A549 (cell line): Measurements from ENCODE around the gene SHROOM2. TPM values are rescaled to one million over a fixed set of nuclear protein-coding genes. Genes with fewer than 3 reads are reported as not detected.

ENCODE experiments used
- ATAC-seq, 2 experiments: fragments of 200-7000 bp in 1 of 2; fragments of >200 bp in 1 of 2; cut with Nextera tagmentation in 1 of 2; cut with Tn5 transposase in 1 of 2; 3 replicates each; pipeline versions ENCODE4 v1.8.0 to v1.9.1; 2018 to 2020; ENCODE audit warnings: mild to moderate bottlenecking in 1 of 2, moderate library complexity in 1 of 2
- CTCF ChIA-PET: fragments of 300-600 bp; sonication (Branson Sonifier 250); formaldehyde crosslinking; extraction: SDS; loops from one replicate; lab custom pipeline; 2021; ENCODE audit warnings: antibody characterized with exemption, inconsistent platforms; lab: Yijun Ruan, JAX
- POLR2A ChIA-PET: fragments of 350-600 bp; formaldehyde crosslinking; extraction: SDS; loops from one replicate; lab custom pipeline; 2021; ENCODE audit warnings: antibody characterized with exemption, inconsistent platforms; lab: Yijun Ruan, JAX
- DNase-seq, 2 experiments: peaks; one replicate each; pipeline versions ENCODE4 v3.0.0 to v3.0.0-alpha.2; 2011 to 2016; ENCODE audit warnings: low read depth in 1 of 2, low spot score in 1 of 2
- FAIRE-seq: peaks from 2 replicates; lab custom pipeline; 2011; peaks lifted over from hg19 to GRCh38; lab: Jason Lieb, UNC
- H3K27ac ChIP-seq, 2 experiments: fragments of >200 bp; sonication (Bioruptor Twin); formaldehyde crosslinking; 3 replicates each; pipeline ENCODE4 v1.5.1; 2016 to 2017
- H3K4me1 ChIP-seq: fragments of >200 bp; sonication (Bioruptor Twin); formaldehyde crosslinking; 3 replicates; pipeline ENCODE4 v1.6.1; 2016
- H3K4me2 ChIP-seq: fragments of >200 bp; sonication (Bioruptor Twin); formaldehyde crosslinking; 3 replicates; pipeline ENCODE4 v1.6.1; 2016
- H3K4me3 ChIP-seq: fragments of >200 bp; sonication (Bioruptor Twin); formaldehyde crosslinking; 3 replicates; pipeline ENCODE4 v1.5.1; 2016
- H3K9me3 ChIP-seq: fragments of >200 bp; sonication (Bioruptor Twin); formaldehyde crosslinking; 3 replicates; pipeline ENCODE4 v1.6.1; 2016
- BCL3 ChIP-seq: fragments of >200 bp; sonication (Bioruptor Twin); formaldehyde crosslinking; IDR thresholded peaks from 3 replicates; pipeline ENCODE4 v1.6.1; 2016
- BHLHE40 ChIP-seq: IDR thresholded peaks from 2 replicates; pipeline ENCODE4 v1.6.1; 2012; ENCODE audit warnings: low read depth, low read length, inconsistent platforms
- CBX2 ChIP-seq: fragments of 200-600 bp; sonication (generic); IDR thresholded peaks from 2 replicates; pipeline ENCODE4 v1.6.1; 2016; ENCODE audit warnings: low read depth, mild to moderate bottlenecking, borderline replicate concordance
- CEBPB ChIP-seq, 2 experiments: fragments of >200 bp in 1 of 2; sonication (Bioruptor Twin) in 1 of 2; formaldehyde crosslinking in 1 of 2; IDR thresholded peaks; 2 replicates each; pipeline ENCODE4 v1.6.1; 2012 to 2016
- CHD2 ChIP-seq: fragments of 150-350 bp; IDR thresholded peaks from 2 replicates; pipeline ENCODE4 v1.6.1; 2014; ENCODE audit warnings: low read length; ENCODE audit not compliant: partially characterized antibody
- EHF ChIP-seq: fragments of 250-450 bp; sonication (Bioruptor Pico); IDR thresholded peaks from 2 replicates; pipeline ENCODE4 v1.5.0; 2020; ENCODE audit warnings: mild to moderate bottlenecking
- EHMT2 ChIP-seq: fragments of 200-600 bp; sonication (generic); IDR thresholded peaks from 2 replicates; pipeline ENCODE4 v1.6.1; 2016; ENCODE audit warnings: antibody characterized with exemption, low read depth, mild to moderate bottlenecking, moderate library complexity
- ELK1 ChIP-seq: fragments of 150-350 bp; IDR thresholded peaks from 2 replicates; pipeline ENCODE4 v1.6.1; 2014; ENCODE audit warnings: low read depth, mild to moderate bottlenecking, low read length
- GATA3 ChIP-seq: IDR thresholded peaks from 2 replicates; pipeline ENCODE4 v1.6.1; 2012; ENCODE audit warnings: borderline replicate concordance
- HDAC2 ChIP-seq: fragments of 200-600 bp; sonication (generic); IDR thresholded peaks from 2 replicates; pipeline ENCODE4 v1.6.1; 2016
- HES2 ChIP-seq: fragments of >200 bp; sonication (Bioruptor Twin); formaldehyde crosslinking; IDR thresholded peaks from 2 replicates; pipeline ENCODE4 v1.6.1; 2016
- HOXA7 ChIP-seq: fragments of 250-450 bp; sonication (Bioruptor Pico); IDR thresholded peaks from 2 replicates; pipeline ENCODE4 v1.5.0; 2020; ENCODE audit warnings: mild to moderate bottlenecking, moderate library complexity
- HOXB5 ChIP-seq: fragments of 250-450 bp; sonication (Bioruptor Pico); IDR thresholded peaks from 2 replicates; pipeline ENCODE4 v1.5.0; 2020; ENCODE audit warnings: mild to moderate bottlenecking, moderate library complexity
- JUNB ChIP-seq: fragments of >200 bp; sonication (Bioruptor Twin); formaldehyde crosslinking; IDR thresholded peaks from 2 replicates; pipeline ENCODE4 v1.6.1; 2016
- KDM1A ChIP-seq: fragments of 200-600 bp; sonication (generic); IDR thresholded peaks from 2 replicates; pipeline ENCODE4 v1.6.1; 2016; ENCODE audit warnings: low read depth, mild to moderate bottlenecking
- KDM5A ChIP-seq: fragments of 200-600 bp; sonication (generic); IDR thresholded peaks from 2 replicates; pipeline ENCODE4 v1.6.1; 2016; ENCODE audit warnings: antibody characterized with exemption, mild to moderate bottlenecking
- MAFK ChIP-seq: fragments of 450-650 bp; IDR thresholded peaks from 2 replicates; pipeline ENCODE4 v1.6.1; 2014; ENCODE audit not compliant: partially characterized antibody
- MAX ChIP-seq: IDR thresholded peaks from 2 replicates; pipeline ENCODE4 v1.6.1; 2012
- MAZ ChIP-seq: fragments of 150-350 bp; IDR thresholded peaks from 2 replicates; pipeline ENCODE4 v1.6.1; 2014; ENCODE audit warnings: antibody characterized with exemption, low read depth, low read length, borderline replicate concordance
- MYC ChIP-seq: IDR thresholded peaks from 2 replicates; pipeline ENCODE4 v1.6.1; 2012; ENCODE audit warnings: mild to moderate bottlenecking, inconsistent platforms, low read length, improper control_type of control experiment, borderline replicate concordance
- NR3C1 ChIP-seq: fragments of >200 bp; sonication (Bioruptor Twin); formaldehyde crosslinking; IDR thresholded peaks from 3 replicates; pipeline ENCODE4 v1.6.1; 2017
- RNF2 ChIP-seq: fragments of 200-600 bp; sonication (generic); IDR thresholded peaks from 2 replicates; pipeline ENCODE4 v1.6.1; 2016; ENCODE audit warnings: low read depth, mild to moderate bottlenecking, antibody characterized with exemption, moderate library complexity, borderline replicate concordance
- SMC3 ChIP-seq: fragments of >200 bp; sonication (Bioruptor Twin); formaldehyde crosslinking; IDR thresholded peaks from 3 replicates; pipeline ENCODE4 v1.6.1; 2018; ENCODE audit warnings: inconsistent platforms
- SREBF2 ChIP-seq: fragments of 450-650 bp; IDR thresholded peaks from 2 replicates; pipeline ENCODE4 v1.6.1; 2014; ENCODE audit warnings: mild to moderate bottlenecking, moderate library complexity
- TFCP2L1 ChIP-seq: fragments of 250-450 bp; sonication (Bioruptor Pico); IDR thresholded peaks from 2 replicates; pipeline ENCODE4 v1.5.0; 2021; ENCODE audit warnings: mild to moderate bottlenecking
- USF2 ChIP-seq: fragments of 450-650 bp; IDR thresholded peaks from 2 replicates; pipeline ENCODE4 v1.6.1; 2014; ENCODE audit warnings: antibody characterized with exemption
- ZC3H11A ChIP-seq: fragments of 450-650 bp; IDR thresholded peaks from 2 replicates; pipeline ENCODE4 v1.6.1; 2014; ENCODE audit warnings: antibody characterized with exemption, mild to moderate bottlenecking
- ZNF302 ChIP-seq: fragments of 250-450 bp; sonication (Bioruptor Pico); IDR thresholded peaks from 2 replicates; pipeline ENCODE4 v1.9.0; 2021; ENCODE audit warnings: inconsistent platforms, mild to moderate bottlenecking, moderate library complexity
- ZSCAN20 ChIP-seq: fragments of 250-450 bp; sonication (Bioruptor Pico); IDR thresholded peaks from 2 replicates; pipeline ENCODE4 v1.8.0; 2022; ENCODE audit warnings: mild to moderate bottlenecking, moderate library complexity
- WGBS: methylation state at CpG from one replicate; pipeline ENCODE4 v1.1.6; 2017; ENCODE audit errors: missing lambda C conversion rate; 5-methylcytosine and 5-hydroxymethylcytosine counted together
- polyA plus RNA-seq, 4 experiments: library from polyadenylated mRNA; depleted of rRNA in 3 of 4; stranded (reverse); fragments of >200 nt; fragmentation: RNase III in 1 of 4; extraction: RNeasy Plus Mini Kit Qiagen cat#74134 plus additional on column Dnase treatment in 1 of 4; gene quantifications; 2 replicates in 3 of 4; 3 replicates in 1 of 4; pipeline ENCODE4 v1.2.3, GENCODE V29; 2011 to 2017

SHROOM2 gene
- polyA plus RNA-seq, 2 of the 4 experiments (the other 2 are of a cell fraction): 0.12 to 0.27 TPM

- WGBS: 8% methylated on average over 3 of the region's 3 CpGs
- no peak; a peak in 1 of 6 replicates for ATAC-seq
Measured at GRCh38 chrX:9919632-9920172, 133.5 kb downstream of the SHROOM2 start.

GRCh38 chrX:9921407-9921806, 135.2 kb downstream of the SHROOM2 start:
- DNase-seq (no peak), ATAC-seq (no peak), FAIRE-seq (no peak)
- 54% methylated on average over 5 of the region's 5 CpGs for WGBS
- TF ChIP-seq MAX: no peak
- TF ChIP-seq HDAC2: no peak
- TF ChIP-seq HOXB5 (CRISPR knock-in tag): no peak
- TF ChIP-seq CBX2: no peak
- no peak for TF ChIP-seq KDM1A
- TF ChIP-seq CEBPB (IDR thresholded peaks at IDR 0.05): no peak
- TF ChIP-seq RNF2: no peak
- no peak for TF ChIP-seq MAFK
- TF ChIP-seq ZSCAN20 (CRISPR knock-in tag): no peak
- no peak for TF ChIP-seq KDM5A
- TF ChIP-seq EHMT2: no peak
- no peak for TF ChIP-seq GATA3
- no peak for TF ChIP-seq USF2
- no peak for TF ChIP-seq BHLHE40
- no peak for TF ChIP-seq SREBF2
- TF ChIP-seq HES2: no peak
- TF ChIP-seq ZNF302 (CRISPR knock-in tag): no peak
- no peak for TF ChIP-seq MAZ
- no peak for TF ChIP-seq ZC3H11A
- no peak overlapping the region for H3K4me2 ChIP-seq
- ChIA-PET CTCF (interaction anchor here (0.8 kb wide), 1 partner anchor 42 kb away, joined by 3 read pairs; no protein-coding TSS in a partner anchor), POLR2A (no interaction called here)
- H3K4me3 ChIP-seq: no peak overlapping the region
- no peaks in the 10 kb centered on the region for H3K9me3 ChIP-seq
- no peaks in the 10 kb centered on the region for H3K4me1 ChIP-seq
- H3K27ac ChIP-seq: no peak overlapping the region

More at GRCh38 chrX:9919632-9920172, 133.5 kb downstream of the SHROOM2 start:
- DNase-seq: no peak
- TF ChIP-seq MYC (no peak), SREBF2 (no peak), NR3C1 (no peak), TFCP2L1 (CRISPR knock-in tag) (no peak), BCL3 (no peak), SMC3 (no peak), EHMT2 (no peak), EHF (no peak), CHD2 (no peak), ELK1 (no peak), ZSCAN20 (CRISPR knock-in tag) (no peak), HDAC2 (no peak), GATA3 (no peak), JUNB (no peak), HOXA7 (CRISPR knock-in tag) (no peak), KDM5A (no peak), KDM1A (no peak), CBX2 (no peak)
- H3K4me2 ChIP-seq: no peak overlapping the region
- ChIA-PET CTCF (interaction anchor here (1.3 kb wide), 1 partner anchor 15 kb away, joined by 4 read pairs; no protein-coding TSS in a partner anchor), POLR2A (no interaction called here)
- no peaks in the 10 kb centered on the region for H3K4me1 ChIP-seq
- peak; percentile 90 for FAIRE-seq
- H3K27ac ChIP-seq: no peak overlapping the region
- H3K4me3 ChIP-seq: no peak overlapping the region
- H3K9me3 ChIP-seq: no peaks in the 10 kb centered on the region
